Gastrocnemius medialis (tissue), 4 donors: ENCODE measurements around the gene CYP51A1. TPM values are rescaled to one million over a fixed set of nuclear protein-coding genes. Genes with fewer than 3 reads are reported as not detected.

Source experiments
- ATAC-seq, 2 donors: fragments of 150-250 bp; one replicate each; pipeline ENCODE4 v1.9.1; 2016
- DNase-seq, 2 donors: peaks; one replicate each; pipeline ENCODE4 v3.0.0-alpha.2; 2019
- H3K27ac ChIP-seq, 4 donors: fragments of 200-600 bp; sonication (generic); 1 replicate in 1 of 4; 2 replicates in 3 of 4; pipeline ENCODE4 v1.5.1; 2016 to 2018; ENCODE audit warnings: mild to moderate bottlenecking in 2 of 4, moderate library complexity in 1 of 4
- H3K27me3 ChIP-seq, 3 donors: fragments of 200-600 bp; sonication (generic) in 2 of 3; 1 replicate in 1 of 3; 2 replicates in 2 of 3; pipeline versions ENCODE4 v1.5.1 to v1.6.0; 2016 to 2019; ENCODE audit warnings: mild to moderate bottlenecking in 1 of 3, moderate library complexity in 1 of 3
- H3K36me3 ChIP-seq, 2 donors: fragments of 200-600 bp; sonication (generic) in 1 of 2; one replicate each; pipeline ENCODE4 v1.5.1; 2017 to 2018
- H3K4me1 ChIP-seq, 2 donors: fragments of 200-600 bp; sonication (generic) in 1 of 2; one replicate each; pipeline ENCODE4 v1.5.1; 2016 to 2017; ENCODE audit warnings: mild to moderate bottlenecking in 2 of 2
- H3K4me3 ChIP-seq, 4 donors: fragments of 200-600 bp; sonication (generic) in 3 of 4; 1 replicate in 1 of 4; 2 replicates in 3 of 4; pipeline ENCODE4 v1.5.1; 2016 to 2019; ENCODE audit warnings: mild to moderate bottlenecking in 2 of 4
- H3K9me3 ChIP-seq, 3 donors: fragments of 200-600 bp; sonication (generic) in 2 of 3; 1 replicate in 1 of 3; 2 replicates in 2 of 3; pipeline ENCODE4 v1.5.1; 2016 to 2019
- POLR2A ChIP-seq, 2 donors: fragments of 450-650 bp; IDR thresholded peaks; one replicate each; pipeline ENCODE4 v1.6.1; 2017; ENCODE audit warnings: antibody characterized with exemption in 2 of 2, mild to moderate bottlenecking in 2 of 2, moderate library complexity in 2 of 2
- in situ Hi-C, 4 donors: fragments of 200-750 bp; cut with MboI; loops; one replicate each; pipeline versions ENCODE4 v1.15.0 to v1.8.0; 2017; ENCODE audit warnings: low sequenced_read_pairs in 4 of 4
- intact Hi-C: fragments of 100-400 bp; cut with DNase I; formaldehyde crosslinking; loops from one replicate; pipeline ENCODE4 v1.15.1; 2023; ENCODE audit warnings: low total_unique reads
- total RNA-seq, 4 donors: library from RNA; depleted of rRNA; stranded (reverse); fragments of >200 nt; gene quantifications; one replicate each; pipeline versions ENCODE4 v1.1.0 to v1.2.3, GENCODE V29; 2016
- TF ChIP-seq, protein P1 (sequence below), 5 experiments: fragments of 450-650 bp in 3 of 5; fragments of 200-600 bp in 2 of 5; sonication (generic) in 2 of 5; IDR thresholded peaks in 4 of 5; conservative IDR thresholded peaks in 1 of 5; 1 replicate in 4 of 5; 2 replicates in 1 of 5; pipeline ENCODE4 v1.5.1; 2016 to 2019; ENCODE audit warnings: antibody characterized with exemption in 5 of 5, mild to moderate bottlenecking in 3 of 5, moderate library complexity in 3 of 5

The CYP51A1 gene
- total RNA-seq, 4 donors from 2014 or later: 4.7 to 13.3 (median 9.7) TPM

DNA sequence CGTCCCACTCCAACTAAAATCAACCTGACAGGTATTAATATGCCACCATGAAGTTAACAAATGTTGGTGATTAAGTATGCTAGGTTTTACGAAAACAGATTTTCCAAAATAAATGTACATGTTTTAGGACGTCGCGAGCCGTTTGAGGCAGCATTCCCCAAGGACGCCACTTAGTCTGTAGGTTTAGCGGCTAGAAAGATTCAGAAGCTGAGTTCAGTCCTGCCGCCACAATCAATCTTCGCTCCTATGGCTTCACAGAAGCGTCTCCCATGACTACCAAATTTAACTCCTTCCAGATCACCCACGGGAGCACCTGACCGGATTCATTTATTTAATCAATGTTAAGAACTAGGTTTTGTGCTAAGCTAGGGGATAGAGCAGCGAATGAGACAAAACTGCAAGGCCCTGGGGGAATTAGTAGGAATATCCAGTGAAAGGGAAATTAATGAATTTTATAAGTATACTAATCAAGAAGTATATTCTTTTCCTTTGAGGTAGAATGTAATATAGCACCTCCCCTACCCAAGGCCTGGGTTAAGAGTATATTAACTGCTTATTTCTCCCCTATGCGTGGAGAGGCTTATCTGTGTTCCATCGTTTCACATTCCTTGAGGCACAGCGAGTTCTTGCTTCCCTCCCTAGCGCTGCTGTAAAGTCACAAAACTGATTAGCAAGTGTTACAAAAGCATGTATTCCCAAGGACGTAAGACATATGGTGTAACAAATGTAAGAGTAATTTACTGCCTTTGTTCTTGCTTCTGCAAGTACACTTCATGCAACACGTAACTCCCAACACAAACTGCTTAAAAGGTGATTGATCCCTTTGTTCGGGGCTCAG, 994 bp upstream of the CYP51A1 start:
- H3K36me3 ChIP-seq: no peaks in the 10 kb centered on the region
- in situ Hi-C loops (no loop called here), intact Hi-C loops (loop anchor here (2.0 kb wide), 1 partner anchor 44 kb away; the partner anchor contains the start of gene LRRD1)
- H3K27me3 ChIP-seq: no peaks in the 10 kb centered on the region
- H3K27ac ChIP-seq: peak overlapping the region; percentile 78 to 92 (median 89)
- peaks cover 5 to 8% of the 10 kb centered on the region in 2 donors for H3K4me1 ChIP-seq
- DNase-seq (no peak), ATAC-seq (peak in 1 of 2 donors; percentile 13)
- TF ChIP-seq POLR2A (IDR thresholded peaks at IDR 0.05): no peak
- TF ChIP-seq, protein P1, sequence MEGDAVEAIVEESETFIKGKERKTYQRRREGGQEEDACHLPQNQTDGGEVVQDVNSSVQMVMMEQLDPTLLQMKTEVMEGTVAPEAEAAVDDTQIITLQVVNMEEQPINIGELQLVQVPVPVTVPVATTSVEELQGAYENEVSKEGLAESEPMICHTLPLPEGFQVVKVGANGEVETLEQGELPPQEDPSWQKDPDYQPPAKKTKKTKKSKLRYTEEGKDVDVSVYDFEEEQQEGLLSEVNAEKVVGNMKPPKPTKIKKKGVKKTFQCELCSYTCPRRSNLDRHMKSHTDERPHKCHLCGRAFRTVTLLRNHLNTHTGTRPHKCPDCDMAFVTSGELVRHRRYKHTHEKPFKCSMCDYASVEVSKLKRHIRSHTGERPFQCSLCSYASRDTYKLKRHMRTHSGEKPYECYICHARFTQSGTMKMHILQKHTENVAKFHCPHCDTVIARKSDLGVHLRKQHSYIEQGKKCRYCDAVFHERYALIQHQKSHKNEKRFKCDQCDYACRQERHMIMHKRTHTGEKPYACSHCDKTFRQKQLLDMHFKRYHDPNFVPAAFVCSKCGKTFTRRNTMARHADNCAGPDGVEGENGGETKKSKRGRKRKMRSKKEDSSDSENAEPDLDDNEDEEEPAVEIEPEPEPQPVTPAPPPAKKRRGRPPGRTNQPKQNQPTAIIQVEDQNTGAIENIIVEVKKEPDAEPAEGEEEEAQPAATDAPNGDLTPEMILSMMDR (IDR thresholded peaks at IDR 0.05 in 4 of 5, conservative IDR thresholded peaks at IDR 0.05 in 1 of 5): no peak
- H3K4me3 ChIP-seq: peak overlapping the region; percentile 71 to 92 (median 90)
- no peaks in the 10 kb centered on the region for H3K9me3 ChIP-seq

DNA sequence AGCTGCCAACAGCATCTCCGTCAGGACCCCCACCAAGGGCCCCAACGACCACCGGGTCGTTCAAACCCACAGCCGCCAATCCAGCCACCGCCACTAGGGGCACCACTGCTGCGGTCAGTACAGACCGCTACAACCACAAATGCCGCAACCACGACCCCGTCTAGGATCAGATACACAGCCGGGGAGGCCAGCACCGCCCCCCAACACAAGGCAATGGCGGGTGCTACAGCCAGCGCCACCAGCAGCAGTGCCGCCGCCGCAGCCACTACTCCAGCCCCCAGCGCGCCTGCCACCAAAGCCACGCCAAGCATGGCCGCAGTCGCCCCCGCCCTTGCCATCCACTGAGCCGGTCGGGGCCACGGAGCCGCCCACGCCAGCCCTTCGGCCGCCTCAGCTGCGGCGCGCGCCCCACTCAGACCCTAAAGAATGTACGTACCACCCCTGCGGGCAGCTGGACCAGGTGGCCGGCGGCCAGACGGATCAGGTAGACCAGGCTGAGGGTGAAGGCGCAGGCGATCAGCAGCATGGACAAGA, 473 bp downstream of the CYP51A1 start:
- Histone ChIP-seq H3K4me3 (peak overlapping the region; percentile 71 to 92 (median 90)), H3K4me1 (peaks cover 5 to 8% of the 10 kb centered on the region in 2 donors), H3K36me3 (no peaks in the 10 kb centered on the region), H3K27me3 (no peaks in the 10 kb centered on the region), H3K27ac (peak overlapping the region; percentile 78 to 92 (median 89)), H3K9me3 (no peaks in the 10 kb centered on the region)
- DNase-seq (peak; percentile 20 to 41), ATAC-seq (peak; percentile 40 to 54)
- intact Hi-C loops (loop anchor here (1.0 to 2.0 kb wide), 2 partner anchors 45 to 394 kb away; partner anchors contain the start of genes LRRD1, PEX1 and RBM48), in situ Hi-C loops (no loop called here)
- no peak for TF ChIP-seq POLR2A (IDR thresholded peaks at IDR 0.05)
- TF ChIP-seq, protein P1 (IDR thresholded peaks at IDR 0.05 in 4 of 5, conservative IDR thresholded peaks at IDR 0.05 in 1 of 5): peak; percentile 49 to 86 (median 73)

DNA sequence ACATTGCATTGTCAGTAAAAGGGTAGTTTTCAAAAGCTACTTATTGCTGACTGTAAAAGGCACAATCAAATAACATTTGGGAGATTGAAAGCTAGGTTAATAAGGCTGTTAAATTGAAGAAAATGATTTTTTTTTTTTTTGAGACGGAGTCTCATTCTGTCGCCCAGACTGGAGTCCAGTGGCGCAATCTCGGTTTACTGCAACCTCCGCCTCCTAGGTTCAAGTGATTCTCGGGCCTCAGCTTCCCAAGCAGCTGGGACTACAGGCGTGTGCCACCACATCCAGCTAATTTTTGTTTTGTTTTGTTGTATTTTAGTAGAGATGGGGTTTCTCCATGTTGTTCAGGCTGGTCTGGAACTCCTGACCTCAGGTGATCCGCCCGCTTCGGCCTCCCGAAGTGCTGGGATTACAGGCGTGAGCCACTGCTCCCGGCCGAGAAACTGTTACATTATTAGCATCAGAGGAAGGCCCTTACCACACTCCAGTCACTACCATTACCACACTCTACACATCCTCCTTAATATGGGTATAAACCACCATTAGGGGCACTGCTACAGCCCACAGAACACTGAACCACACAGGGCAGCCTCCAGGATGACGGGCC, 1.0 kb downstream of the CYP51A1 start:
- Histone ChIP-seq H3K4me1 (peaks cover 5 to 8% of the 10 kb centered on the region in 2 donors), H3K27ac (peak overlapping the region; percentile 78 to 92 (median 89)), H3K27me3 (no peaks in the 10 kb centered on the region), H3K4me3 (peak overlapping the region; percentile 71 to 92 (median 90)), H3K36me3 (no peaks in the 10 kb centered on the region), H3K9me3 (no peaks in the 10 kb centered on the region)
- TF ChIP-seq POLR2A (IDR thresholded peaks at IDR 0.05): no peak
- TF ChIP-seq, protein P1 (IDR thresholded peaks at IDR 0.05 in 4 of 5, conservative IDR thresholded peaks at IDR 0.05 in 1 of 5): no peak
- intact Hi-C loops: no loop called here
- DNase-seq (no peak), ATAC-seq (peak in 1 of 2 donors; percentile 22)
- in situ Hi-C loops: no loop called here

DNA sequence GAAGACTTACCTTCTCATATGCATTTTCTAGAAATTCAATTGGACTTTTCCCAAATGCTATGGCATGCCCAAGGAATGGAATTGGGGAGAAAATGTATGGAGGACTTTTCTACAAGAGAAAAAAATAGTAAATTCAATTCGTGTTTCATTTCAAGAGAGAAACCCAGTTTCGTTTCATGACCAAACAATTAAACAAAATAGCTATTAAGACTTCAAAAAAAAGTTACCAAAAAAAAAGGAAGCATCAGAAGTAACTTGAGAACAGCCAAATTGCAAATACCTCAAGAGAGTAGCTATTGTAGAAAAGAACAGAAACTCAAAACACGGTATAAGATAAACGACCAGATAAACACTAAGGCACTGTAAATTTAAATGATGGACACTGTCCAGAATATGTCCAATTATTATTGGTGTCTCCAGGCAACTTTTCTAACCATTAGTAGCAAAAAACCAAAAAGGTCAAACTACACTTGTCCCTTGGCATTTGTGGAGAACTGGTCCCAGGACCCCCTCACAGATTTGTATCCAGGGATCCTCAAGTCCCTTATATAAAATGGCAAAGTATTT, 2.4 kb downstream of the CYP51A1 start:
- H3K27me3 ChIP-seq: no peaks in the 10 kb centered on the region
- in situ Hi-C loops (no loop called here), intact Hi-C loops (no loop called here)
- TF ChIP-seq POLR2A (IDR thresholded peaks at IDR 0.05): no peak
- TF ChIP-seq, protein P1 (IDR thresholded peaks at IDR 0.05 in 4 of 5, conservative IDR thresholded peaks at IDR 0.05 in 1 of 5): no peak
- H3K36me3 ChIP-seq: peaks cover 0 to 5% of the 10 kb centered on the region in 2 donors
- DNase-seq (no peak), ATAC-seq (no peak)
- H3K9me3 ChIP-seq: no peaks in the 10 kb centered on the region
- H3K4me3 ChIP-seq: no peak overlapping the region
- peaks cover 5 to 8% of the 10 kb centered on the region in 2 donors for H3K4me1 ChIP-seq
- H3K27ac ChIP-seq: no peak overlapping the region
